Astrocyte (in vitro differentiated cells and primary cell): ENCODE results near the gene BANK1.

ENCODE experiments used
- EZH2 ChIP-seq: IDR thresholded peaks from 2 replicates; pipeline ENCODE4 v1.6.1; 2012; ENCODE audit warnings: mild to moderate bottlenecking, low read length, inconsistent platforms; ENCODE audit not compliant: insufficient read depth
- TF ChIP-seq, protein P1 (sequence below): IDR thresholded peaks from 2 replicates; pipeline ENCODE4 v1.5.1; 2011; ENCODE audit warnings: low read depth, mild to moderate bottlenecking, inconsistent platforms, low read length, moderate library complexity; ENCODE audit not compliant: insufficient read depth

DNA sequence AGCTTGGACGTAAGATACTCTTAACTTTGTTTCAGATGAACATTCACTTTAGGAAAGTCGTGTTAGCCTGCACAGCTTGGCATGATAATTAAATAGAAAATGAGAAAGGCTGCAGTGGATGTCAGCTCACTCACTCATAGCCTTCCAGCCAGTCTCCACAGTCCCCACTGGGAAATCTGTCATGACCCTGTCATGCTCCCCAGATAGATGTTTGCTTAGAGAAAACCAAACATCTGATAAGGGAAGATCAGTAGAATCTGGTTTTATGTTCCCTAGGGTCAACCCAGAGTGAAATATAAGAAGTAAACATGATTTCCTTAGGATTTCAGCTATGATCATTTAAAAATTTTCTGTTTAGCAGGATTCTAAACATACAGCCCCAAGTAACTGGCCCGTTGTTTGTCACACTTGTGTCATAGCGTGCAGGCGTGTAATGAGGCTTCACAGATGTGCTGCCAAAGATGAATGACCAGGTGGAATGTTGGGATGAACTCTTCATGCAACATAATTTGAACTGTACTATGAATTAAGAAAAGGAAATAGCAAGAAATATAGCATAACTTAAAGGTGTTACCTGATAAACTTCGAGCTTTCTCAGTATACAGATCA is 180.1 kb downstream of the BANK1 start:
- TF ChIP-seq, protein P1, sequence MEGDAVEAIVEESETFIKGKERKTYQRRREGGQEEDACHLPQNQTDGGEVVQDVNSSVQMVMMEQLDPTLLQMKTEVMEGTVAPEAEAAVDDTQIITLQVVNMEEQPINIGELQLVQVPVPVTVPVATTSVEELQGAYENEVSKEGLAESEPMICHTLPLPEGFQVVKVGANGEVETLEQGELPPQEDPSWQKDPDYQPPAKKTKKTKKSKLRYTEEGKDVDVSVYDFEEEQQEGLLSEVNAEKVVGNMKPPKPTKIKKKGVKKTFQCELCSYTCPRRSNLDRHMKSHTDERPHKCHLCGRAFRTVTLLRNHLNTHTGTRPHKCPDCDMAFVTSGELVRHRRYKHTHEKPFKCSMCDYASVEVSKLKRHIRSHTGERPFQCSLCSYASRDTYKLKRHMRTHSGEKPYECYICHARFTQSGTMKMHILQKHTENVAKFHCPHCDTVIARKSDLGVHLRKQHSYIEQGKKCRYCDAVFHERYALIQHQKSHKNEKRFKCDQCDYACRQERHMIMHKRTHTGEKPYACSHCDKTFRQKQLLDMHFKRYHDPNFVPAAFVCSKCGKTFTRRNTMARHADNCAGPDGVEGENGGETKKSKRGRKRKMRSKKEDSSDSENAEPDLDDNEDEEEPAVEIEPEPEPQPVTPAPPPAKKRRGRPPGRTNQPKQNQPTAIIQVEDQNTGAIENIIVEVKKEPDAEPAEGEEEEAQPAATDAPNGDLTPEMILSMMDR: no peak
- TF ChIP-seq EZH2: no peak
